ENCODE data around the gene CACNA2D2. TPM values are rescaled to one million over a fixed set of nuclear protein-coding genes. Genes with fewer than 3 reads are reported as not detected.

Gene CACNA2D2
- total and polyA plus RNA-seq, 2 donors from 2014 or later: 3.6 to 6.0 TPM

DNA sequence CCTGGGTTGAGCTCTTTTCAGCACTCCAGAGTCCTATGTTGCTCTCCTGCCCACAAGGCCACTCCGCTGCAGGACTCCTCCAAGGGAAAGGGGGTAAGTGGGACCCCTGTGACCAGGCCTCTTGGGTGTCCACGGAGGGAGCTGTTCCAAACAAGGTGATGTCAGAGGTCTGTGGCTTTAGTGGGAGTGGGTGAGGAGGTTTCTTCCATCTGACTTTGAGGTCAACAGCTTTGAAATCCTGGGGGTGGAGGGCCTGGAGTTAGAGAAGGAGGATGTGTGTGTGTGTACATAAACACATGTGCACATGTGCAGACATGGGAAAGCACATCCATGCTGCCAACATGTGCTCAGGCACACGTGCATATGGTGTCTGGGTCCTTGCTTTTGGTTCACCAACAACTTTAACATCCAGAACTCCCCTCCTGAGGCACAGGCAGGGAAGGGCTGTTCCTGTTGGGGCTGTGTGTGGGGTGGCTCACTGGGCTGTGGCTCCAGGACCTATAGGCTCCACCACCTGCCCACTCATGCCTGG is 92.8 kb downstream of the CACNA2D2 start:
- H3K4me1 ChIP-seq (ENCODE audit: control insufficient read depth in 2 of 3, insufficient read depth in 2 of 3, low read depth in 1 of 3, low read length in 3 of 3): no peaks in the 10 kb centered on the region
- intact Hi-C loops (cut with DNase I): no loop called here
- H3K27me3 ChIP-seq (ENCODE audit: control insufficient read depth, insufficient read depth, low read length): no peaks in the 10 kb centered on the region
- no peak for FAIRE-seq
- no peaks in the 10 kb centered on the region for H3K36me3 ChIP-seq (ENCODE audit: control insufficient read depth in 2 of 3, insufficient read depth in 3 of 3, low read length in 3 of 3)
- DNase-seq: no peak
- no peaks in the 10 kb centered on the region for H3K9me3 ChIP-seq (ENCODE audit: control insufficient read depth in 2 of 3, insufficient read depth in 1 of 3, low read length in 3 of 3)
- H3K9ac ChIP-seq (ENCODE audit: low read length in 3 of 3): no peak overlapping the region
- H3K27ac ChIP-seq (ENCODE audit: low read depth in 2 of 2, low read length in 2 of 2): no peak overlapping the region
- no peak overlapping the region for H3K4me3 ChIP-seq (ENCODE audit: low read length in 3 of 3)
- TF ChIP-seq, protein P1, sequence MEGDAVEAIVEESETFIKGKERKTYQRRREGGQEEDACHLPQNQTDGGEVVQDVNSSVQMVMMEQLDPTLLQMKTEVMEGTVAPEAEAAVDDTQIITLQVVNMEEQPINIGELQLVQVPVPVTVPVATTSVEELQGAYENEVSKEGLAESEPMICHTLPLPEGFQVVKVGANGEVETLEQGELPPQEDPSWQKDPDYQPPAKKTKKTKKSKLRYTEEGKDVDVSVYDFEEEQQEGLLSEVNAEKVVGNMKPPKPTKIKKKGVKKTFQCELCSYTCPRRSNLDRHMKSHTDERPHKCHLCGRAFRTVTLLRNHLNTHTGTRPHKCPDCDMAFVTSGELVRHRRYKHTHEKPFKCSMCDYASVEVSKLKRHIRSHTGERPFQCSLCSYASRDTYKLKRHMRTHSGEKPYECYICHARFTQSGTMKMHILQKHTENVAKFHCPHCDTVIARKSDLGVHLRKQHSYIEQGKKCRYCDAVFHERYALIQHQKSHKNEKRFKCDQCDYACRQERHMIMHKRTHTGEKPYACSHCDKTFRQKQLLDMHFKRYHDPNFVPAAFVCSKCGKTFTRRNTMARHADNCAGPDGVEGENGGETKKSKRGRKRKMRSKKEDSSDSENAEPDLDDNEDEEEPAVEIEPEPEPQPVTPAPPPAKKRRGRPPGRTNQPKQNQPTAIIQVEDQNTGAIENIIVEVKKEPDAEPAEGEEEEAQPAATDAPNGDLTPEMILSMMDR (IDR thresholded peaks at IDR 0.05; ENCODE audit: borderline replicate concordance, extremely low read depth, insufficient read depth): no peak

DNA sequence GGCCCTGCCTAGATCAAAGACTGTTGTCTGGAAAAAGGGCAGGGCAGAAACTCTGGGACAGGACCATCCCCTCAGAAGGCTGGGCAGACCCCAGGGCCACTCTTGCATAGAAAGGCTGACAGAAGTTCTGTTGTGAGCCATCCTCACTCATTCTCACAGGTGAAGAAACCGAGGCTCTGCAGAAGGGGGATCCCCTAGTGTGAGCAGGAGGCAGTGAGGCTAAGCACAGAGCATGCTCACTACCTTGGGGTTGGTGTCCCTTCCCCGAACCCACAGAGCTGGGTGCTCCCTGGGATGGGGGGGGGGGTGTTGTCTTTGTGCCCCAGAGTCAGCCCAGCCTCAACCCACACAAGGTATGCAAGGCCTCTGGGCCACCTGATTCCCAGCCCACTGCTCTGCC is 93.2 kb downstream of the CACNA2D2 start:
- TF ChIP-seq, protein P1 (IDR thresholded peaks at IDR 0.05; ENCODE audit: borderline replicate concordance, extremely low read depth, insufficient read depth): no peak
- H3K4me1 ChIP-seq (ENCODE audit: control insufficient read depth in 2 of 3, insufficient read depth in 2 of 3, low read depth in 1 of 3, low read length in 3 of 3): no peaks in the 10 kb centered on the region
- H3K9me3 ChIP-seq (ENCODE audit: control insufficient read depth in 2 of 3, insufficient read depth in 1 of 3, low read length in 3 of 3): no peaks in the 10 kb centered on the region
- H3K36me3 ChIP-seq (ENCODE audit: control insufficient read depth in 2 of 3, insufficient read depth in 3 of 3, low read length in 3 of 3): no peaks in the 10 kb centered on the region
- no peak for FAIRE-seq
- no peak overlapping the region for H3K9ac ChIP-seq (ENCODE audit: low read length in 3 of 3)
- no peak for DNase-seq
- no peak overlapping the region for H3K27ac ChIP-seq (ENCODE audit: low read depth in 2 of 2, low read length in 2 of 2)
- no peaks in the 10 kb centered on the region for H3K27me3 ChIP-seq (ENCODE audit: control insufficient read depth, insufficient read depth, low read length)
- intact Hi-C loops (cut with DNase I): no loop called here
- no peak overlapping the region for H3K4me3 ChIP-seq (ENCODE audit: low read length in 3 of 3)

DNA sequence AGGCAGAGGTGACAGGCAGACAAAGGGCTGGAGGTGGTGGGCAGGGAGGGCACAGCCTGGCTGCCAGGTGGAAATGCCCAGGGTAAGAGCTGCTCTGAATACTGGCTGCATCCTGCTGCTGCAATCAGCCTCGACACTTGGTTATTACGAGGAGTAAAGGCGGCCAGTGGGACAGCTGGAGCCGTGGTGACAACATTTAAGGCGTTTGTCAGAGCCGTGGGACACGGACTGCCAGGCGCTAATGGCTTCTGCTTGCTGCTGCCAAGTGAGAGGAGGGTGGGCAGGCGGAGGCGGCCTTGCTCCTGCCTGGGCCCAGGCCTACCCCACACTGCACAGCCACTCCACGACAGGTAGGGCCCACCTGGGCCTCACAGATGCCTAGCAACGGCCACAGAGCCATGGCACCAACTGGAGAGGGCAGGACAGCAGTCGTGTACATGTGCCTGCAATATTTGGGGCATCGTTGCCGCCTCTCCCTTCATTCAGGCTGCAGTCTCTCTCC is 94.9 kb downstream of the CACNA2D2 start:
- intact Hi-C loops (cut with DNase I): no loop called here
- H3K9me3 ChIP-seq (ENCODE audit: control insufficient read depth in 2 of 3, insufficient read depth in 1 of 3, low read length in 3 of 3): no peaks in the 10 kb centered on the region
- DNase-seq (no peak), FAIRE-seq (no peak)
- no peaks in the 10 kb centered on the region for H3K4me1 ChIP-seq (ENCODE audit: control insufficient read depth in 2 of 3, insufficient read depth in 2 of 3, low read depth in 1 of 3, low read length in 3 of 3)
- no peaks in the 10 kb centered on the region for H3K27me3 ChIP-seq (ENCODE audit: control insufficient read depth, insufficient read depth, low read length)
- TF ChIP-seq, protein P1 (IDR thresholded peaks at IDR 0.05; ENCODE audit: borderline replicate concordance, extremely low read depth, insufficient read depth): no peak
- no peaks in the 10 kb centered on the region for H3K36me3 ChIP-seq (ENCODE audit: control insufficient read depth in 2 of 3, insufficient read depth in 3 of 3, low read length in 3 of 3)
- no peak overlapping the region for H3K4me3 ChIP-seq (ENCODE audit: low read length in 3 of 3)
- H3K27ac ChIP-seq (ENCODE audit: low read depth in 2 of 2, low read length in 2 of 2): no peak overlapping the region
- H3K9ac ChIP-seq (ENCODE audit: low read length in 3 of 3): no peak overlapping the region

DNA sequence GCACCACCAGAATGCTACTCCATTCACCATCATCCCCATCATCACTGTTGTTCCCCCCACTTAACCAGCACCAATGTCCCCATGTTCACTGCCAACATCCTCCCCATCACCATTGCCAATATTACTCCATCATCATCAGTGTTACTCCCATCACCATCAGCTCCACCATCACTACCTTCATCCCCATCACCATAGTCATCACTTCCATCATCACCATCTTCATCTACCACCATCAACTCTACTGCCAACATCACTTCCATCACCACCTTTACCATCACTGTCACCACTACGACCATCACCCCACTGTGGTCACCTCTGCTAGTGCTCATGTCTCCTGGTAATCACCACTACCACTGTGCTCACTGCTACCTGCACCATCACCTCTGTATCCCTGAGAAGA is 96.9 kb downstream of the CACNA2D2 start:
- Histone ChIP-seq H3K9ac (ENCODE audit: low read length in 3 of 3) (no peak overlapping the region), H3K36me3 (ENCODE audit: control insufficient read depth in 2 of 3, insufficient read depth in 3 of 3, low read length in 3 of 3) (no peaks in the 10 kb centered on the region), H3K4me3 (ENCODE audit: low read length in 3 of 3) (no peak overlapping the region), H3K27ac (ENCODE audit: low read depth in 2 of 2, low read length in 2 of 2) (no peak overlapping the region), H3K4me1 (ENCODE audit: control insufficient read depth in 2 of 3, insufficient read depth in 2 of 3, low read depth in 1 of 3, low read length in 3 of 3) (no peaks in the 10 kb centered on the region), H3K27me3 (ENCODE audit: control insufficient read depth, insufficient read depth, low read length) (no peaks in the 10 kb centered on the region), H3K9me3 (ENCODE audit: control insufficient read depth in 2 of 3, insufficient read depth in 1 of 3, low read length in 3 of 3) (no peaks in the 10 kb centered on the region)
- intact Hi-C loops (cut with DNase I): no loop called here
- TF ChIP-seq, protein P1 (IDR thresholded peaks at IDR 0.05; ENCODE audit: borderline replicate concordance, extremely low read depth, insufficient read depth): no peak
- no peak for FAIRE-seq
- no peak for DNase-seq

All from kidney (tissue), 14 donors.